Right lobe of liver (tissue), 4 donors: ENCODE measurements around the gene BABAM1.

ENCODE experiments used
- CTCF ChIP-seq, 4 donors: fragments of 200-600 bp in 3 of 4; fragments of 450-650 bp in 1 of 4; IDR thresholded peaks; one replicate each; pipeline versions ENCODE4 v1.5.1 to v1.8.0; 2016 to 2022; ENCODE audit warnings: antibody characterized with exemption in 4 of 4, mild to moderate bottlenecking in 2 of 4
- POLR2A ChIP-seq: fragments of 450-650 bp; IDR thresholded peaks from one replicate; pipeline ENCODE4 v1.6.1; 2017; ENCODE audit warnings: antibody characterized with exemption, mild to moderate bottlenecking
- donor health status: DM: no; HTN: no; CAD: no.
- donor health status: DM: no; HTN: no; CAD: no.
- donor health status: DM: no; HTN: yes; CAD: no.

DNA sequence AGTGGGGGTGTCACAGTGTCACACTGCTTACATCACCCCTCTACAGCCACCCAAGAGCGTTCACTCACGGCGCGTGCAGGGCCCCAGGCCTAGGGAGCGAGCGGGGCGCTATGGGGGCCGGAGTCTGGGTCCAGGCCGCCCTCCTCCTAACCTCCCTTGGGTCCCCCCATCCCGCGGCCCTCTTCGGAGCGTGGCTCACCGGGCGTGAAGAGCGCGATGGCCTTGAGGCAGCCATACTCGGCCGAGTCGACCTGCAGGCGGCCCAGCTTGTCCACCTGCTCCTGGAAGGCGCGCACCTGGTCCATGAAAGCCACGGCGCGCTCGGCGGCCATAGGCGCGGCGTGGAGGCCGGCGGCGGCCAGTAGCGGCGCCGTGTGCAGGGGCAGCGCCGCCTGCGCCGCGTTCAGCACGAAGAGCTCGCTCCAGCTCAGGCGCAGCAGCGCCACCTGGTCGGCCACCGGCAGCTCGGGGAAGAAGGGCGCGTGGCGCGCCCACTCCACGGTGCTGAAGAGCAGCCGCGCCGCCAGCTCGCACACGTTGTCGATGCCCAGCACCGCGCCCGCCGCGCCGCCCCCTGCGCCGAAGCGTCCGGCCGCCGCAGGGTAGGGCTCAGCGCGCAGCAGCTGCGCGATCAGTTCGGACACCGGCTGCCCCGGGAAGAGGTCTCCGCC lies 31.8 kb upstream of the BABAM1 start:
- TF ChIP-seq CTCF (IDR thresholded peaks at IDR 0.05) (peak; percentile 15 to 46 (median 30)), POLR2A (no peak)
